DOHH2 (cell line): ENCODE measurements around the gene TYK2.
"Not testable (repeated sequence)": the region's sequence is repeated elsewhere in the genome, so short reads cannot be mapped to it uniquely, and the experiment has no call there.

ENCODE experiments used
- H3F3A ChIP-seq: fragments of 200-600 bp; sonication (generic), shearing (Covaris generic); 2 replicates; pipeline ENCODE4 v1.6.0; 2016; ENCODE audit warnings: antibody characterized with exemption, mild to moderate bottlenecking; ENCODE audit not compliant: control insufficient read depth, insufficient read depth
- H3K27ac ChIP-seq: fragments of 200-600 bp; sonication (generic); 2 replicates; pipeline ENCODE4 v1.5.1; 2014; ENCODE audit warnings: low read depth, mild to moderate bottlenecking, low read length, moderate library complexity
- H3K27me3 ChIP-seq: fragments of 200-600 bp; sonication (generic); 2 replicates; pipeline ENCODE4 v1.6.1; 2014; ENCODE audit warnings: mild to moderate bottlenecking, low read length, mixed read lengths; ENCODE audit not compliant: control insufficient read depth
- H3K36me3 ChIP-seq: fragments of 200-600 bp; sonication (generic); 2 replicates; pipeline ENCODE4 v1.6.1; 2014; ENCODE audit warnings: mild to moderate bottlenecking, low read length, moderate library complexity, mixed read lengths; ENCODE audit not compliant: control insufficient read depth
- H3K4me1 ChIP-seq: fragments of 200-600 bp; sonication (generic); 2 replicates; pipeline ENCODE4 v1.6.1; 2014; ENCODE audit warnings: mild to moderate bottlenecking, low read length, mixed read lengths; ENCODE audit not compliant: control insufficient read depth
- H3K4me2 ChIP-seq: fragments of 200-600 bp; sonication (generic); 2 replicates; pipeline ENCODE4 v1.6.0; 2014; ENCODE audit warnings: mild to moderate bottlenecking, low read length, moderate library complexity
- H3K4me3 ChIP-seq: fragments of 200-600 bp; sonication (generic); 2 replicates; pipeline ENCODE4 v1.5.1; 2014; ENCODE audit warnings: mild to moderate bottlenecking, low read length, mixed read lengths
- H3K79me2 ChIP-seq: fragments of 200-600 bp; sonication (generic); 2 replicates; pipeline ENCODE4 v1.6.1; 2014; ENCODE audit warnings: mild to moderate bottlenecking, low read length, mixed read lengths; ENCODE audit not compliant: control insufficient read depth
- H3K9me2 ChIP-seq: fragments of 200-600 bp; sonication (generic); replicated peaks from 2 replicates; pipeline ENCODE4 v1.6.1; 2014; ENCODE audit warnings: mild to moderate bottlenecking, low read length, mixed read lengths; ENCODE audit not compliant: control insufficient read depth
- H3K9me3 ChIP-seq: fragments of 200-600 bp; sonication (generic); 2 replicates; pipeline ENCODE4 v1.6.1; 2014; ENCODE audit warnings: antibody characterized with exemption, low read length, mixed read lengths; ENCODE audit not compliant: control insufficient read depth, insufficient read depth
- H4K20me1 ChIP-seq: fragments of 200-600 bp; sonication (generic); 2 replicates; pipeline ENCODE4 v1.6.0; 2014; ENCODE audit warnings: low read depth, mild to moderate bottlenecking, antibody characterized with exemption, low read length, moderate library complexity; ENCODE audit not compliant: control insufficient read depth, insufficient read depth
- EZH2phosphoT487 ChIP-seq: fragments of 200-600 bp; sonication (generic); IDR thresholded peaks from 2 replicates; pipeline ENCODE4 v1.6.1; 2017; ENCODE audit warnings: borderline replicate concordance, mild to moderate bottlenecking, antibody characterized with exemption, low read length, moderate library complexity, mixed read lengths
- TF ChIP-seq, protein P1 (sequence below): fragments of 200-600 bp; sonication (generic); IDR thresholded peaks from one replicate; pipeline ENCODE4 v1.5.1; 2014; ENCODE audit warnings: antibody characterized with exemption, mild to moderate bottlenecking, low read depth, low read length; ENCODE audit not compliant: poor library complexity, severe bottlenecking

Gene TYK2

DNA sequence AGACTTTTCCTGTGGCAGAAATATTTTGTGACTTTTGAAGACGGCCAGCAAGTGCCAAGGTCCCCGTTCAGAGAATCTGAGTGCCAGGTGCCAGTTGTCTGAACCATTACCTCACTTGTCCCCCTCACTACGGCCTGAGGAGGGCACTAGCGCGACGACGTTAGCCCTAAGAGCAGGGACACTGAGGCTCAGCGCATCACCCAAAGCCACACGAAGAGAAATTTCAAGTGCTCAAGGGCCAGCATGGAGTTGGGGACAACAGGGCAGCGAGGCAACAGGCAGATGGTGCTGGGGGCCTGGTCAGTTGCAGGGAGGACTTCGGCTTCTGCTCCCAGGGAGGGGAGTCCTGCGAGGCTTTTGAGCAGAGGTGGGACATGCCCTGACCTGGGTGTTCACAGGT, 9.5 kb upstream of the TYK2 start:
- TF ChIP-seq EZH2phosphoT487 = no peak
- TF ChIP-seq, protein P1, sequence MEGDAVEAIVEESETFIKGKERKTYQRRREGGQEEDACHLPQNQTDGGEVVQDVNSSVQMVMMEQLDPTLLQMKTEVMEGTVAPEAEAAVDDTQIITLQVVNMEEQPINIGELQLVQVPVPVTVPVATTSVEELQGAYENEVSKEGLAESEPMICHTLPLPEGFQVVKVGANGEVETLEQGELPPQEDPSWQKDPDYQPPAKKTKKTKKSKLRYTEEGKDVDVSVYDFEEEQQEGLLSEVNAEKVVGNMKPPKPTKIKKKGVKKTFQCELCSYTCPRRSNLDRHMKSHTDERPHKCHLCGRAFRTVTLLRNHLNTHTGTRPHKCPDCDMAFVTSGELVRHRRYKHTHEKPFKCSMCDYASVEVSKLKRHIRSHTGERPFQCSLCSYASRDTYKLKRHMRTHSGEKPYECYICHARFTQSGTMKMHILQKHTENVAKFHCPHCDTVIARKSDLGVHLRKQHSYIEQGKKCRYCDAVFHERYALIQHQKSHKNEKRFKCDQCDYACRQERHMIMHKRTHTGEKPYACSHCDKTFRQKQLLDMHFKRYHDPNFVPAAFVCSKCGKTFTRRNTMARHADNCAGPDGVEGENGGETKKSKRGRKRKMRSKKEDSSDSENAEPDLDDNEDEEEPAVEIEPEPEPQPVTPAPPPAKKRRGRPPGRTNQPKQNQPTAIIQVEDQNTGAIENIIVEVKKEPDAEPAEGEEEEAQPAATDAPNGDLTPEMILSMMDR = peak; percentile 39
- Histone ChIP-seq H3K9me3 (no peaks in the 10 kb centered on the region), H3K36me3 (peaks cover 48% of the 10 kb centered on the region), H3K4me1 (peaks cover 3% of the 10 kb centered on the region; the same call in 1 of the 2 replicates), H3K79me2 (no peaks in the 10 kb centered on the region; the same call in 1 of the 2 replicates), H3K4me2 (no peak overlapping the region), H4K20me1 (0 out of 2 replicates have a peak, but pooled peaks cover 4% of the 10 kb centered on the region), H3F3A (peaks cover 16% of the 10 kb centered on the region), H3K27ac (no peak overlapping the region), H3K27me3 (no peaks in the 10 kb centered on the region), H3K4me3 (no peak overlapping the region), H3K9me2 (no peaks in the 10 kb centered on the region)

DNA sequence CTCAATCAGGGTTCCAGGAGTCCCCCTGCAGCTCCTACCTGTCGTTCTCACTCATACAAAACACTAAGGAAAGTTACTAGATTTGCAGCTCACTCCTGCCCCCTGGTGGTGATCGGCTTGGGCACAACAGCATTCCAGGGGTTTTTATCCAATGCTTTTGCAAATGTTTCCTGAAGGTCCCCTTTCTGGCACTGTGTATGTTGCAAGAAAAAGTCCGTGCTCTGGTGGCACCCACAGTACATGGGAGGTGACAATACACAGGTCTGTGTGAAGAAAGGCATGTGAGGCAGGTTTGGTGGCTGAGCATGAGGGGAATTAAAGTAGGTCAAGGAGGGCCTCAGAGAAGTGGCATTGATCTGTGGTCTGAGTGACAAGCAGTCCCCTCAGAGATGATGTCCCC, 8.6 kb upstream of the TYK2 start:
- H4K20me1 ChIP-seq = 0 out of 2 replicates have a peak, but pooled peaks cover 4% of the 10 kb centered on the region
- H3K79me2 ChIP-seq = no peaks in the 10 kb centered on the region; the same call in 1 of the 2 replicates
- no peak overlapping the region for H3K4me2 ChIP-seq

GRCh38 chr19:10384580-10384979, 4.2 kb upstream of the TYK2 start:
- Histone ChIP-seq H4K20me1 (no peaks in the 10 kb centered on the region), H3K27ac (no peak overlapping the region), H3K9me2 (no peaks in the 10 kb centered on the region), H3F3A (no peaks in the 10 kb centered on the region), H3K27me3 (no peaks in the 10 kb centered on the region), H3K79me2 (peaks cover 9% of the 10 kb centered on the region), H3K4me3 (no peak overlapping the region), H3K36me3 (peaks cover 11% of the 10 kb centered on the region), H3K9me3 (no peaks in the 10 kb centered on the region), H3K4me1 (peaks cover 14% of the 10 kb centered on the region), H3K4me2 (no peak overlapping the region)
- no peak for TF ChIP-seq EZH2phosphoT487
- TF ChIP-seq, protein P1 = no peak

More for the DNA sequence above, 8.6 kb upstream of the TYK2 start:
- Histone ChIP-seq H3K9me3 (no peaks in the 10 kb centered on the region), H3K27ac (no peak overlapping the region), H3F3A (peaks cover 16% of the 10 kb centered on the region), H3K4me1 (peaks cover 3% of the 10 kb centered on the region; the same call in 1 of the 2 replicates), H3K4me3 (no peak overlapping the region), H3K9me2 (no peaks in the 10 kb centered on the region), H3K36me3 (peaks cover 44% of the 10 kb centered on the region), H3K27me3 (no peaks in the 10 kb centered on the region)
- no peak for TF ChIP-seq EZH2phosphoT487
- TF ChIP-seq, protein P1 = peak; percentile 99

DNA sequence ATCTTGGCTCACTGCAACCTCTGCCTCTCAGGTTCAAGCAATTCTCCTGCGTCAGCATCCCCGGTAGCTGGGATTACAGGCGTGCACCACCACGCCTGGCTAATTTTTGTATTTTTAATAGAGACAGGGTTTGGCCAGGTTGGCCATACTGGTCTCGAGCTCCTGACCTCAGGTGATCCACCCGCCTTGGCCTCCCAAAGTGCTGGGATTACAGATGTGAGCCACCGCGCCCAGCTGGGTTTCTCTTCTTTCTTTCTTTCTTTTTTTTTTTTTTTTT, 2.8 kb upstream of the TYK2 start:
- not testable (repeated sequence) for H3K36me3 ChIP-seq, H3K27ac ChIP-seq, H4K20me1 ChIP-seq, H3K4me2 ChIP-seq, H3K9me3 ChIP-seq, H3F3A ChIP-seq, H3K4me3 ChIP-seq, H3K27me3 ChIP-seq, H3K9me2 ChIP-seq
- Histone ChIP-seq H3K4me1 (peaks cover 16% of the 10 kb centered on the region), H3K79me2 (peaks cover 21% of the 10 kb centered on the region)
